Fibroblast of skin of back (primary cell): Measurements from ENCODE around the gene ENDOV.

Source experiments
- DNase-seq: peaks from one replicate; pipeline ENCODE4 v3.0.0-alpha.2; 2013

The ENDOV gene

DNA sequence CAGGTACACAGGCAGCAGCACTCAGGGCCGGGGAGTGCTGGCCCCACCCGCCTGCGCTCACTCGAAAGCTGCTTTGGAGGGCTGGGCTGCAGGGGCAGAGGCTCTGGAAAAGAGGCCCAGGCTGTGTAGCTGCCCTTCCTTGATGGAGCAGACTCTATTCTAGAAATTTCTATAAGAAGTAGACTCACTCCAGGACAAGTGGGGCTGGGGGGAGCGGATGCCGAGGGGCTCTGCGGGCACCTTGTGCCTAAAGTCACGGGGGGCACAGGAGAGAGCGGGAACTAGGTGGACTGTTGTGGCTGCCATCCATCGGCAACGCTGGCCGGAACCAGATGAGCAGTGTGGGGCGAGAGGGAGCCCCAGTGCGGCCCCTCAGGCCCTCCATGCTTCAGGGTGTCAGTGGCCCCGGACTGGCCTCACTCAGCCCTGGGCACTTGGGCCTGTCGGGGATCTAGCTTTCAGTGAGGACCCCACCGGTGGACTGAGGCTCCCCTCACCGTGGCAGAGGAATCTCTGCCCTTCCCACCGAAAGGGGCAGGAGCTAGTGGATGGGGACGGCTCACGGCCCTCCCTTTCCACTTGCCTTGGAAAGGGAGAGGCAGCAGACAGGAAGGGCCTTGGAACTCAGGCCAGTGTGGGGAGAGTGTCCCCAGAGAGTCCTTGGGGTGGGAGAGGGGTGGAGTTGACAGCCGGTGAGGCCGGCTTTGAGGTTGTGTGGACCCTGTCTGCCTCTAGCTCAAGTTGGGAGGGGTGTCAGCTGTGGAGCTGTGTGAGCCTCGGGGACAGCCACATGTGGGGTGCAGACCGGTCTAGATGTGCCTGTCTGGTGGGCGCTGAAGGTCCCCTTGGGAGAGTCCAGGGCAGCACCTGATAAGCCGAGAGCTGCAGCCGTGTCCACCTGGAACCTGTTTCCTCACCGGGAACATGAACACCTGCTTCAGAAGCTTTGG, 16.6 kb downstream of the ENDOV start:
- DNase-seq: no peak

DNA sequence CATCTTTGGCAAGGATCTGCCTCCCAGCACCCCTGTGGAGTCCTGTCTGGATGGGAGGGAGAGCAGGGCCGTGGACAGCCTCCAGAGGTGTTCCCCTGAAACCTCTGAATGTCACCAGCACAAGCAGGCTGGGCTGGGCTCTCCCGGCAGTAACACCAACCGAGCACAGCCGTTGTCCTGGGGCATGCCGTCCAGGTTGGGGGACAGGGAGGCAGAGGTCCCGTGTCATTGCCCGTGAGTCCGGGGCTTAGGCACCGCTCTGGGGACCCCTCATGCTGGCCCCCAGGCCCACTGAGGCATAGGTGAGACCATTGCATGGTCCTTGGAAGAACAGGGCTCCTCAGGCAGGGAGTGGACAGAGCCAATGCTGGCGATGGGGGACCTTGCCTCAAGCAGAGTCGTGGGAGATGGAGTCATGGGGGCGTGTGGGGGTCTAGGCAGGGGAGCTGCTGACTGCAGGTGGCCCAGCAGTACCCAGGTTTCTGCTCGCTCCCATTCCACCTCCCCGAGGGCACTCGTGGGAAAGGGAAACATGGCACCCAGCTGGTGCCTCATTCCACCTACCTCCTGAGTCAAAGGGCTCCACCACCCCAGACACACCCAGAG, 17.5 kb downstream of the ENDOV start:
- no peak for DNase-seq

DNA sequence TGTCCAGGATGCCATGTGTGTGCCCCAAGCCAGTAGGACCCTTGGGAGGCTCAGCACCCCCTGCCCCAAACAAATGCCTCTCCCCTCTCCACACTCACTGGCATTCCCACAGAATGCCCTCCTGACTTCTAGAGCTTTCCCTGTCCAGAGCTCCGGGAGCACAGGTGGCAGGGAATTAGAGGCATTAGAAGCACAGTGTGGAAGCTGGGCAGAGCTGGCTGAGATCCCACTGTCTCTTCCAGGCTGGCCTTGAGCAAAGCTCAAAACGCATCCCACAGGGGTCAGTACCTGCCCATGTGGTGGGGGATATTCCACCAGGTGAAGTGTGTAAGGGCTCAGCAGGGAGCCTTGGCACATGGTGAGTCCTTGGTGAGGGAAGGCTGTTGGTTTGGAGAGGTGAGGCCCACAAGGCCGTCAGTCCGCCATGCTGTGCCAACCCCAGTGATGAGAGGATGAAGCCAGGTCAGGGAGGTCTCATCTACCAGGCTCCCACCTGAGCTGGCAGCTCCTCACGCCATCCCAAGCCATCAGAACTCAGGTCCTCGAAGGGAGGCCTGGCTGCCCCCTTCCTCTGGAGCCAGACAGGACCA, 18.1 kb downstream of the ENDOV start:
- no peak for DNase-seq

DNA sequence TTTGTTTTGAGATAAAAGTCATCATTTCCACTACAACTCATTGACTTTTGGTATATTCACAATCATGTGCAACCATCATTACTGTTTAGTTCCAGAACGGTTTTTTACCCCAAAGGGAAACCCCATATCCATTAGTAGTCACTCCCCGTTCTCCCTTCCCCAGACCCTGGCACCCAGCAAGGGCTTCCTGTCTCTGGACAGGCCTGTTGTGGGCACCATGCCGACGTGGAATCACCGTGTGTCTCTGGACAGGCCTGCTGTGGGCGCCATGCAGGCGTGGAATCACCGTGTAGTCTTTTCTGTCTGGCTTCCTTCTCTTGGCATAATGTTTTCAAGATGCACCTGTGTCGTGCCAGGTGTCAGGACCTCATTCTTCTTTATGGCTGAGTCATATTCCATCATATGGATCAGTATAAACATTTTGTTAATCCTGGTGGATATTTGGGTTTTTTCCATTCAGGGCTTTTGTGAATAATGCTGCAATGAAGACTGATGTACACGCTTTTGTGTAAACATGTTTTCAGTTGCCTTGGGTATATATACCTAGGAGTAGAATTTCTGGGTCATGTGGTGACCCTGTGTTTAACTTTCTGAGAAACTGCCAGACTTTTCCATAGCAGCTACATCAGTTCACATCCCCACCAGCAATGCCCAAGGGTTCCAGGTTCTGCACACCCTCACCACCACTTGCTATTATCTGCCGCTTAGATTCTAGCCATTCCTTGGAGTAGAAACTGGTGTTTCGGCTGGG, 19.1 kb downstream of the ENDOV start:
- no peak for DNase-seq

DNA sequence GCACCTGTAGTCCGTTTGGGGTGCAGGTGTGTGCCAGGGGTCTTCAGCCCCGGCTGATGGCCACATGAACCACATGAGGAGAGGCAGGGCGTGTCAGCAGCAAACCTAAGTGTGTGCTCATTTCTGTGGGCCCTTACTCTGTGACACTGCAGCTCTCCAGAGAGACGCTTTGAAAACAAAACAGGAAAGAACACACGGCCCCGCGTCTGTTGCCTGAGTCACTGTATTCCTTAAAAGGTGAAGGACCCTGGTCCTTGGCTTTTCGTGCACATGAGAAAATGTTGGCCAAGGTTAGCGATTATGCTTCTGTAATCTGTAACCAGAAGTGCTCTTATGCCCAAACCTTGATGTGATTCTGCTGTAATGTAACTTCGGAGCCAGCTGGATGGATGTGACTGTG, 22.6 kb downstream of the ENDOV start:
- no peak for DNase-seq

DNA sequence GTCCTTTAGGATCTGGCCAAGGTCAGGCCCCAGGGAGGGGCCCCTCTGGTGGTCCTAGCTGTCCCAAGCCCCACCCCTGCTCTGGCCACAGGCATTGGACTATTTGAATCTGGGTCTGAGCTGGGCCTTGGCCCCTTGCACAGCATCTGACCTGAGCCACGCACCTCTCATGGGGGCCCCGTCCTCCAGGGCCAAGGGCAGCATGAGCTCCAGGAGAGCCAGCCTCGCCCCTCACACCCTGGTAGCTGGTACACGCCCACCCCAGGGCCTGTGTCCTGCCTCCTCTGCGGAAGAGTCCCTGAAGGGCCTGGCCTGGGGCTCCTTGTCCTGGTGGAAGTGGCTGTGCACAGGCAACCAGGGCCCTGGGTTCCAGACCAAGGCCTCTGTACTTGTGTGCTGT, 23.8 kb downstream of the ENDOV start:
- no peak for DNase-seq

DNA sequence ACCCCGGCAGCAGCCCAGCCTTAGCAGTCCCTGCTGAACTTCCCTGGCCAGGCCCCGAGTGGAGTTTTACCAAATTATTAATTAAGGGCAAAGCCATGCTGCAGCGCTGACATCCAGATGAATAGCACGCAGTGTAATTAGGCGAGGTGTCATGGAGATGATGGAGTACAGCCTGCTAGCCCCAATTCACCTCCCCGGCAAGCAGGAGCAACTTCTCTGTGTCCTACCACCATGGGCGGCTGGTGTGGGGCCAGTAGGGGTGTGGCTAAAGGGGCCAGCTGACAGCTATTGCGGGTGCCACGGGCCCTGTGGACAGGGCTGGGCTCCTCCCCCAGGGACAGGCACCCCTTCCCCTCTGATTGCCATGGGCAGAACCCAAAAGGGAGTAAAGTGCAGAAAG, 24.5 kb downstream of the ENDOV start:
- no peak for DNase-seq

DNA sequence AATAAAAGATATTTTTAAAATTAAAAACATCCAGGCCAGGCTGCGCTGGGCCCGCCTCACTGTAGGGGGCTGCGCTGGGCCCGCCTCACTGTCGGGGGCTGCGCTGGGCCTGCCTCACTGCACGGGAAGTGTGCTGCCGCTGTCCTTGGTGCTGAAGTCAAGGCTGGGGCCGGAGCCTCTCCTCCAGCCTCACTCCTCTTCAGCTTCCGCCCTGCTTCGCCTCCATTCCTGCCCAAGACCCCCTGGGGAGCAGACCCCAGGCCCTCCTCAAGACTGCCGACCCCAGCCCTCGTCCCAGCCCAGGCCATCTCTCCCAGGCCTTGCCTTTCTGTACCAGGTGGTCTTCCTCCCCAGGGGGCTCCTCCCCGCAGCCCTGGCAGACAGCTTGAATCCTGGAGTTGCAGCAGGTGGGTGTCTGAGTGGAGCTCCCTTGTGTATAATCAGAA, 26.2 kb downstream of the ENDOV start:
- peak; percentile 54 for DNase-seq

DNA sequence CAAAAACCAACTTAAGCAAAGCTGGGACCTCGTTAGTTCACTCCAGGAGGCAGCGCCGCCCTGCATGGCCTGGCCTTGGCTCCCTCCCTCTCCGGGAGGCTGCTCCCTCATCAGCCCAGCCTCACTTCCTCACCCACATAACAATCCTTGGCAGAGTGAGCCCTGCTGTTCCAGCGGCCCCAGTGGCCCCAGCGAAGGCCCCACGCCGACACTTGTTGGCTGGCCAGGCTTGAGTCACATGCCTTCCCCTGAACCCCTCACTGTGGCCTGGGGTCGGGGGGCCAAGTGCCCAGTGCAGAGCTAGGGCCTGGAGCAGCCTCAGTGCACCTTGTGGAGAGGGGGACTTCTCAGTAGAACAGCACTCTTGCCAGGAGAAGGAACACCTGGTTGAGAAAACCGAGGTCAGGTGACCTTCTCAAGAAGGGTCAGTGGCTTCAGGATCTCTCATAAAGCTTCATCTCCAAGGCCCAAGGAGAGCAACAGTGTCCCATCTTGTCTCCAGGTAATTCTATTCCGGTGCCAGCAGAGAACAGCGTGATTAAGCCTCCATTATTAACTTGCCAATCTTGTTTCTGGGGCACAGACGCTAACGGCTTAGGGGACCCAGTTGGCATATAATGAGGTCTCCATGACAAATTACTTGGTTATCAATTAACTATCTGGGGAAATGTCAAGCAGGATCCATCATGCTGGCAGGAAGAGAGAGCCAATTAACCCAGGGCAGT, 26.8 kb downstream of the ENDOV start:
- no peak for DNase-seq

DNA sequence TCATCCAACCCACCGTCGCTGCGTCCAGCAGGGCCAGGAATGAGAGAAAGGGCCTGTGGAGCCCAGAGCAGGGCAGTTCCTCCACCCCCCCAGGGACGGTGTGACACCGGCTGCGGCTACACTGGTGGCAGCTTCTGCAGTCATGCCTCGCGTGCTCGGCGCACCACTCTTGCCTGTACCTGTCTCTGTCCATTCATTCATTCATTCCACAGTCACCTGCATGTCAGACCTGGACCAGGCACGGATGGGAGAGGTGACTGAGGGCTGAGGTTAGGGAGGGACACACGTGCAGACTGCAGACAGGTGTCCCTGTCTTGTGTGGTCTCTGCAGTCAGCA, 27.3 kb downstream of the ENDOV start:
- DNase-seq: no peak

DNA sequence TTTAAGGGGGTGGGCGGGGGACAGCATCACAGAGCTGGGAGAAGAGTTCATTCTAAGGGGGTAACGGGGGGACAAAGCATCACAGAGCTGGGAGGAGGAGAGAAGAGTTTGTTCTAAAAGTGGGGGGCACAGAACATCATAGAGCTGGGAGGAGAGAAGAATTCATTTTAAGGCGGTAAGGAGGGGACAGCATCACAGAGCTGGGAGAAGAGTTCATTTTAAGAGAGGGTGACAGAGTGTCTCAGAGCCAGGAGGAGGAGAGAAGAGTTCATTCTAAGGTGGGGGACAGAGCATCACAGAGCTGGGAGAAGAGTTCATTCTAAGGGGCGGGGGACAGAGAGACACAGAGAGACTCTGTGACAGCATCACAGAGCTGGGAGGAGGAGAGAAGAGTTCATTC, 27.8 kb downstream of the ENDOV start:
- DNase-seq: no peak

DNA sequence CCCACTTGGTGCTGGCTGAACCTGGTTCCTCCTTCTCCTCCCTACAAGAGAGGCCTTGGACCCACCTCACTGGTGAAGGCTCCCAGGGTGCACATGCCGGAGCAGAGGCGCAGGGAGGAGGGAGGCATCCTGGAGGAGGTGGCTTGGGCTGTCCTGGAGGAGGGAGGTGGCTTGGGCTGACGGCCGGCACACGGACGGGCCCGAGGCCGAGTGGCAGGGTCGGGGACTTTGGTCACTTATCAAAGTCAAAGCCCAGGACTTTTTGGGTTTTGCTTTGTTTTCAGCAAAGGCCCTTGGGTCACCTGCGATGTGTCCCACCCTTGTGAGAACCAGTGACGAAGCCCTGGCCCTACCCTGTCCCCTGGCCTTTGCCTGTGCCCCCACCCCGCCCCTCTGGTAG, 28.5 kb downstream of the ENDOV start:
- DNase-seq: no peak

DNA sequence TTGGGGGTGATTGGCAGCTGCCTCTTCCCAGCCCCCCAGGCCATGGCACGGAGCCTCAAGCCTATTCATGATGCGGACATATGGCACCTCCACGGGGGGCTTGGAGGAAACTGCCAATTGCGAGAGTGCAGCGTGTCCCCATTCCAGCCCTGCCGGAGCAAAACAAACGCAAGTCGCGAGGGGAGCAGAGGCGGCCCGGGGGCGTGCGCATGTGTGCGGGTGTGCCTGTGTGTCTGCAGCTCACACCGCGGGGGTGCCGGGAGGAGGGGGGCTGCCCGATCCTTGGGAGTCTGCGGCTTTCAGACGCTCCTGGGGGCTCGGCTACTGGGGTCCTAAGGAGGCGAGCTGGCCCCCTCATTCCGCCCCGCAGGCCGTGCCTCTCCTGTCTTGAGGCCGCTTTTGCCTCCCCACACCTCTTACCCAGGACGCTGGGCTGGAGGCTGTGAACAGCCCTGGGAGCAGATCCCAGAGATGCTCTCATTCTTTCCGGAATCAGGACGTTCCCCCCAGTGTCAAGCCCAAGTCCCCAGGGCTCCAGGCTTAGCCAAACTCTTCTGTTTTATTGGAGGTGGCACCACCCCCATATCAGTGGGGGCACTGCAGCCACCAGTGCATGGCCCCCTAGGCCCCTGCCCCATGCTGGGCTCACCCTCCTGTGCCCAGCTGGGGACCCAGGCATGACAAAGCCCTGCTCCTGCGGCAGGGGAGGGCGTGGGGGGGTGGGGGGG, 29.1 kb downstream of the ENDOV start:
- DNase-seq: no peak

DNA sequence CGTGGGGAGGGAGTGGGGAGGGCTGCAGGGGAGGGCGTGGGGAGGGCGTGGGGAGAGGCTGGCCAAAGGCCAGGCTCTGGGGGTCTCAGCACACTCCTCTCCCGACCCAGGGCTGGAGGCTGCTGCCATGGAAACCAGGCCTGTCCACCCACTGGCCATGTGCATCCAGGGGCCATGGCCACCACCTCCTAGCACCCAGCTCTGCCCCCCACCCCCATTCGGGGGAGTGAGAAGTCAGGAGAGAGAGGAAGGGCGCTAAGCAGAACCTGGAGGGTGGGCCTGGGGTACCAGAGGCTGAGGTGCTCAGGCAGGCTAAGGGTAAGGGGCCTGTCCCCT, 29.6 kb downstream of the ENDOV start:
- no peak for DNase-seq

DNA sequence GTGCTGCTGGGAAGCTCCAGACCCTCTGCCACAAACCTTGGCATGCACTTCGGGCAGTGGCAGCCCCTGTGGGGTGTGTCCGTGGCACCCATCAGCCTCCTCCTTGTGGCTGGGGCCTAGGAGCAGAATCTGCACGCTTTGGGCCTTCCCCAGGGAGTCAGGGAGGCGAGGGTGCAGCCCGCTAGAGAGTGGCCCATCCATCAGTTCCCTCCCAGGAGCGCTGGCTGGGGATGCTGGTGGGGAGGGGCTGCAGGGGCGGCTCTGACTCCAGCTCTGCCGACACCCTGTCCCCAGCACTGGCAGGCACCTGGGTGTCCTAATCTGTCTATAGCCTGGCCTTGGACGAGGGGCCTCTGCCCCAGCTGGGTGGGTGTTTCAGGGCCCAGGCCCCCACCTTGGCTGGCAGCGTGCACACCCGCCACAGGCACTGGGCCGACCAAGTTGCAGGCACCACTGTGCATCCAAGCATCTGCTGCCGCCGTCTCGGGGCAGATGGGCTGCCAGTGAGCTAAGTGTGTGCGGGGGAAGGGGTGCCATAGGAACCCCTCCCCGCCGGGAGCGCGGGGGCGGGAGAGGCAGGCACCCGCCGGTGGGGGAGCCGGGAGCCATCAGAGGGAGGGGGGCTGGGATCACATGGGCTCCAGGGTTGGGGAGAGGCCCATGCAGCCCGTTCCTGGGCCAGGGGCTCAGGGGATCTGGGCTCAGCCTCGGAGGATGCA, 30.2 kb downstream of the ENDOV start:
- DNase-seq: no peak

DNA sequence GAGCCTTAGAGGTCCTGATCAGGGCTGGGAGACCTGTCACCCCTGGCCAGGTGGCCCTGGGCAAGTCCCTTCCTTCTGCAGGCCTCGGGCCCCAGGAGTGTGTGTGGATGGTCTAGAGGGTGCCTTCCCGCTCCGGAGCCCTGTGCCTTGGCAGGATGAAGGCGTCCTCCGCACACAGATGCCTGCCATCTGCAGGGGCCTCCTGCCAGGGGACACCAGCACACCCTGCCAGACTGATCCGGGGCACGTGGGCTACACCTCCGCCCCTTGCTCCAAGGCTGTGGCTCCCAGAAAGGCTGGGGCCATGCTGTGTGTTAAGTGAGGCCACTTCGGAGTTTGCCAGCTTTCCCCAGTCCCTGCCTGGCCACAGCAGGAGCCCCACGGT, 30.8 kb downstream of the ENDOV start:
- DNase-seq: no peak

DNA sequence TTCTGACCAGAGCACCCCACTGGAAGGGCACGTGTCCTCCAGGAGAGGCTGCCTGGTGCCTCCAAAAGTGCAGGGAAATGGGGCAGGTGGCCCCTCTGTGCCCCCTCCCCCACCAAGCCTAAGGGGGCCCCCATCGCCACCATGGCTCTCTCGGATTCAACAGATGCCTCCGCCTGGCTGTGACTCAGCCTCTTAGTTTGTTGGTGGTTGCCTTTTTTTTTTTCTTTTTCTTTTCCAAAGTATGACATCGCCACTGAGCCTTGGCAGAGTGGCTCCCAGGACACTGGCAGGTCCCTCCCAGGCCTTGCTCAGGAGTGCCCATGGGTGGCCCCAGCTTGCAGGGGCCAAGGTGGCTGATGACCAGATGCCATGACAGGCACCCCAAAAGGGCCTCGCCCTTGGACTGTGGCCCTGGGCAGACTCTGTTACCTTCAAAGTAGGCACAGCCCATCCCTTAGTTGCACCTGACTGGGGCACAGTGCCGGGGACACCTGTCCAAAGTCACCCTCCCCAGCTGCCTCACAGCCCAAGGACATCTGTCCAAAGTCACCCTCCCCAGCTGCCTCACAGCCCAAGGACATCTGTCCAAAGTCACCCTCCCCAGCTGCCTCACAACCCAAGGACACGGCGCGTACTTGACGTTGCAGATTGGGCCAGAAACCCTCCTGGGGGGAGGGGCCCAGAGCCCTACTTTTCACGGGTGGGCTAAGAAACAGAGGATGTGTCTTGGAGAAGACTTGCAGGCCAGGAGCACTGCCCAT, 31.9 kb downstream of the ENDOV start:
- DNase-seq: peak; percentile 38

DNA sequence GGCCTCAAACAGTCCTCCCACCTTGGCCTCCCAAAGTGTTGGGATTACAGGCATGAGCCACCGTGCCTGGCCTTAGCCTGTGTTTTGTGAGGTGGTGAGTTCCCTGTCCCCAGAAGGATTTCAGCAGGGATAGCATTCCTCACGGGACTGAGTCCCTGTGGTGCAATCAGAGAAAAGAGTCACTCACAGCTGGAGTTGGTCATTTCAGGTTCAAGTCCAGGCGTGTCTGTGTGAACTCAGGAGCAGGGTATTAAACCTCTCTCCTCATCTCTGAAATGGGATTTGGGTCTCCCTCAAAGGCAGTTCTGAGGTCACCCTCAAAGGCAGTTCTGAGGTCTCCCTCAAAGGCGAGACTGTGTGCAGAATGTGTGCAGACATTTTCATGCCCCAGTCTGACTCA, 32.8 kb downstream of the ENDOV start:
- DNase-seq: no peak

DNA sequence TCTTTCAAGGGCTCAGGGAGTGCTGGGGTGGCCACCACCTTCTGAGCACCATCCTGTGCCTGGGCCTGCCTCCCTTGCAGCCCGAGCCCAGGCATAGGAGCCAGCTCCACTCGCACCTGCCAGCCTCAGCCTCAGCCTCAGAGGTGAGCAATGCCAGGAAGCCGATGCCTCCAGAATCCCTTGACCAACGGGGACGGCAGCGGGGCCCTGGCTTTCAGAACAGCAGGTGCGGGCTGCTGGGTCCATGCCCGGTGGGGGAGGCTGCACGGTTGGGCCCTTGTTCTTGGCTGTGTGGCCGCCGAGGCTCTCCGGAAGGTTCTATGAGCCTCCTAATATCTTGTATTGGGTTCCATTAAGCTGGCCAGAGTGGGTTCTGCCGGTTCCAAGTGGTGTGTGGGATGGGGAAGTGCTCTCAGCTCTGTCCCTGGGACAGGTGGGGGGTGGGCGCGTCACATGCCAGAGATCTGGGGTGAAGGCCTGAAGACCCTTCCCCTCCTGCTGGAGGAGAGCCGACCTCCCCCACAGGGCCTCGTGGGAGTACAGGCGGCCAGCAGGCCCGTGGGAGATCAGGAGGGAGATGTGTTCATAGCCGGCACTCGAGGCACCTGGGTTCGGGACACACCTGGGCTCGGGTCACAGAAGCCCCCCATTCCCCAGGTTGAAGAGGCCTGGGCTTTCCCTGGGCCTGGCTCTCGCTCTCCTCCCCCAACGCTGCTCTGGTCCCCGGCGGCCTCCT, 34.4 kb downstream of the ENDOV start:
- DNase-seq: no peak
